ENCODE data around the gene ATP1B1.

Gene ATP1B1

DNA sequence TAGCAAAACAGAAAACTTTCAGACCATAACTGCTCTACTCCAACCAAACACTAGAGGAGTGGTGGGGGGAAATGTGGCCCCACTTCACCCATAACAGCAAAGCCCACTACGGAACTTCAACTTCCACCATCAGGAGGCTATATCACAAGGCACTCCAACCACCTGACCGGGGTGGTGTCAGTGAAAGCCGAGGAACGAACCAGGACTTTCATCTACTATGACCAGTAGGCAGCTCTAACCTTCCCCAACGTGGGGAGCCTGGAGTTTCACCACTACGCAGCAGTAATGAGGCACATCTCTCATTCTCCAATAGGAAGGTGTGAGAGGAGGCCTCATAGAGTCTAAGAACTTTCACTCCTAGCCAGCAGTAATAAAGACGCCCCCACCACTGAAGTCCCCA, 42.4 kb upstream of the ATP1B1 start:
- TF ChIP-seq, protein P1, sequence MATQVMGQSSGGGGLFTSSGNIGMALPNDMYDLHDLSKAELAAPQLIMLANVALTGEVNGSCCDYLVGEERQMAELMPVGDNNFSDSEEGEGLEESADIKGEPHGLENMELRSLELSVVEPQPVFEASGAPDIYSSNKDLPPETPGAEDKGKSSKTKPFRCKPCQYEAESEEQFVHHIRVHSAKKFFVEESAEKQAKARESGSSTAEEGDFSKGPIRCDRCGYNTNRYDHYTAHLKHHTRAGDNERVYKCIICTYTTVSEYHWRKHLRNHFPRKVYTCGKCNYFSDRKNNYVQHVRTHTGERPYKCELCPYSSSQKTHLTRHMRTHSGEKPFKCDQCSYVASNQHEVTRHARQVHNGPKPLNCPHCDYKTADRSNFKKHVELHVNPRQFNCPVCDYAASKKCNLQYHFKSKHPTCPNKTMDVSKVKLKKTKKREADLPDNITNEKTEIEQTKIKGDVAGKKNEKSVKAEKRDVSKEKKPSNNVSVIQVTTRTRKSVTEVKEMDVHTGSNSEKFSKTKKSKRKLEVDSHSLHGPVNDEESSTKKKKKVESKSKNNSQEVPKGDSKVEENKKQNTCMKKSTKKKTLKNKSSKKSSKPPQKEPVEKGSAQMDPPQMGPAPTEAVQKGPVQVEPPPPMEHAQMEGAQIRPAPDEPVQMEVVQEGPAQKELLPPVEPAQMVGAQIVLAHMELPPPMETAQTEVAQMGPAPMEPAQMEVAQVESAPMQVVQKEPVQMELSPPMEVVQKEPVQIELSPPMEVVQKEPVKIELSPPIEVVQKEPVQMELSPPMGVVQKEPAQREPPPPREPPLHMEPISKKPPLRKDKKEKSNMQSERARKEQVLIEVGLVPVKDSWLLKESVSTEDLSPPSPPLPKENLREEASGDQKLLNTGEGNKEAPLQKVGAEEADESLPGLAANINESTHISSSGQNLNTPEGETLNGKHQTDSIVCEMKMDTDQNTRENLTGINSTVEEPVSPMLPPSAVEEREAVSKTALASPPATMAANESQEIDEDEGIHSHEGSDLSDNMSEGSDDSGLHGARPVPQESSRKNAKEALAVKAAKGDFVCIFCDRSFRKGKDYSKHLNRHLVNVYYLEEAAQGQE (IDR thresholded peaks at IDR 0.05; ENCODE audit: insufficient read depth in 1 of 2, low read depth in 2 of 2, low read length in 2 of 2) = no peak
- no peak for TF ChIP-seq POLR2AphosphoS5 (IDR thresholded peaks at IDR 0.05; ENCODE audit: low read depth, low read length)
- no peak for TF ChIP-seq SIN3A (IDR thresholded peaks at IDR 0.05; ENCODE audit: borderline replicate concordance, insufficient read depth, low read length)
- TF ChIP-seq FOXP2 (optimal IDR thresholded peaks at IDR 0.05; ENCODE audit: borderline replicate concordance, extremely low read depth, extremely low read length, insufficient read depth) = no peak
- no peak for TF ChIP-seq TAF1 (IDR thresholded peaks at IDR 0.05; ENCODE audit: borderline replicate concordance, insufficient read depth, low read length)

DNA sequence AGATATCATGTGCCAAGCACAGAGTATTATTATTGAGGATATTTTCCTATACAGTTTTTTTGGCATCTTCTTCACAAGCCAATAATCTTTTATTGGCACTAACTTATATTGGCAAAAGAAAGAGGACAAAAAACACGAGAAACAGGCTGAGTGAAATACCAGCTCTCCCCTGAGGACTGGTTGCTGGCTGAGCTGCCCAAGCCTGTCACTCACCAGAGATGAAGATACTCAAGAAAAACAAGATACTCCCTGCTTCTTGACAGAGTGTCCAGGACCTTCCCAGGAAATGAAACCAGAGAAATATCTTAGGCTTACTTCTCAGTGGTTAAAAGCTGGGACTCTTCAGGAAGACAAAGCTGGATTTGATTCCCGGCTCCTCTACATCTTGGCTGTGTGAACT, 35.9 kb upstream of the ATP1B1 start:
- no peak for TF ChIP-seq POLR2AphosphoS5 (IDR thresholded peaks at IDR 0.05; ENCODE audit: low read depth, low read length)
- TF ChIP-seq, protein P1 (IDR thresholded peaks at IDR 0.05; ENCODE audit: insufficient read depth in 1 of 2, low read depth in 2 of 2, low read length in 2 of 2) = no peak
- no peak for TF ChIP-seq SIN3A (IDR thresholded peaks at IDR 0.05; ENCODE audit: borderline replicate concordance, insufficient read depth, low read length)
- TF ChIP-seq FOXP2 (optimal IDR thresholded peaks at IDR 0.05; ENCODE audit: borderline replicate concordance, extremely low read depth, extremely low read length, insufficient read depth) = no peak
- TF ChIP-seq TAF1 (IDR thresholded peaks at IDR 0.05; ENCODE audit: borderline replicate concordance, insufficient read depth, low read length) = no peak

DNA sequence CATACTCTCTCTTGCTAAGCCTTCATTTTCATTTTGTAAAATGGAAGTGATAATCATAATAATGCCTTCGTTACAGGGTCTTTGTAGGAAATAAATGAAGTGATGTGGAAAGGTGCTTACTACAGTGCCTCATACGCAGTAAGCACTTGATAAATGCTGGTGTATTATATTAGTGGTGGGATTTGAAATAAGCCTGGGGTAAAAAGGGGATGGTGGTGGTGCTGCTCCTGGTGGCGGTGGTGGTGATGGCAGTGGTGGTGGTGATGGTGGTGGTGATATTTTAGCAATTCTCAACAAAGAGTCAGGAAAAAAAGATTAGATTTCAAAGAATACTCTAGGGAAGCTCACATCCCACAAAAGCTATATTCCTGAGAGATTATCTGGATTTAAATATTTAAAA, 35.5 kb upstream of the ATP1B1 start:
- TF ChIP-seq SIN3A (IDR thresholded peaks at IDR 0.05; ENCODE audit: borderline replicate concordance, insufficient read depth, low read length) (no peak), POLR2AphosphoS5 (IDR thresholded peaks at IDR 0.05; ENCODE audit: low read depth, low read length) (no peak), FOXP2 (optimal IDR thresholded peaks at IDR 0.05; ENCODE audit: borderline replicate concordance, extremely low read depth, extremely low read length, insufficient read depth) (no peak), TAF1 (IDR thresholded peaks at IDR 0.05; ENCODE audit: borderline replicate concordance, insufficient read depth, low read length) (no peak)
- TF ChIP-seq, protein P1 (IDR thresholded peaks at IDR 0.05; ENCODE audit: insufficient read depth in 1 of 2, low read depth in 2 of 2, low read length in 2 of 2) = no peak

DNA sequence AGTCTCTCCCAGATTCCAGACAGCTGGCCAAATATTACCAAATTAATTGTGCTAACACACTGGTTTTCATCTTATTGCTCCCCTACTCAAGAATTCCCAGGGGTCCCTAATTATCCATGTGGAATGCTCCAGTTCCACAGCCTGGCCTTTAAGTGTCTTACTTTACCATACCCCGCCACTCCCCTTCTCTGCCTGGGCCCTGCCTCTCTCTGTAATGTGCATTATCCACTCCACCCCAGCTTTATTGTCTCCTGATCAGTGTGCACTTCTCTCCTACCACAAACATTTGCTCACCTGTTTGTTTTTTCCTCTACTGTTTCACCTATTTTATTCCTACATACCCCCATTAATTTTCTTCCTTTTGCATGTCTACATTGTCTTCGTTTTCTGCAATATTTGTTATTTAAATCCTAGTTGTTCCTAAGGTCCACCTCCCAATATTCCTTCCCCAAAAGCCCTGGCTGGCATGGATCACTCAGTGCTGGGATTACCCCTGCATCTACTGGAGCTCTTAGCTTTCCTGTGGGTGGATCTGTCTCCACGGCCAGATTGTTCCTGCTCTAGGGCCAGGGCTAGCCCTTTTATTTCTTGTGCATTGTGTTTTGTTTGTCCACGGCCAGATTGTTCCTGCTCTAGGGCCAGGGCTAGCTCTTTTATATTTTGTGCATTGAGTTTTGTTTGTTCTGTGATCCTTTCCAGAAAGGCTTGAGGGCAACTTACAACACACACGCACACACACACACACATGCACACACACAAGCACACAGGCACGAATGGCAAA, 33.4 kb upstream of the ATP1B1 start:
- TF ChIP-seq, protein P1 (IDR thresholded peaks at IDR 0.05; ENCODE audit: insufficient read depth in 1 of 2, low read depth in 2 of 2, low read length in 2 of 2) = no peak
- TF ChIP-seq TAF1 (IDR thresholded peaks at IDR 0.05; ENCODE audit: borderline replicate concordance, insufficient read depth, low read length) = no peak
- no peak for TF ChIP-seq SIN3A (IDR thresholded peaks at IDR 0.05; ENCODE audit: borderline replicate concordance, insufficient read depth, low read length)
- no peak for TF ChIP-seq FOXP2 (optimal IDR thresholded peaks at IDR 0.05; ENCODE audit: borderline replicate concordance, extremely low read depth, extremely low read length, insufficient read depth)
- TF ChIP-seq POLR2AphosphoS5 (IDR thresholded peaks at IDR 0.05; ENCODE audit: low read depth, low read length) = no peak

Data from PFSK-1 (cell line).